Endothelial cell of umbilical vein (primary cell): ENCODE data around the gene AP1M1.

Experiments used
- JUN ChIP-seq: IDR thresholded peaks from 2 replicates; pipeline ENCODE4 v1.6.1; 2011; ENCODE audit warnings: borderline replicate concordance, low read depth; ENCODE audit not compliant: insufficient read length, insufficient read depth
- POLR2A ChIP-seq: IDR thresholded peaks from 2 replicates; pipeline ENCODE4 v1.6.1; 2012; ENCODE audit warnings: low read depth, mild to moderate bottlenecking, control low read depth, low read length
- POLR2AphosphoS5 ChIP-seq: IDR thresholded peaks from 2 replicates; pipeline ENCODE4 v1.6.1; 2012; ENCODE audit warnings: low read depth, mild to moderate bottlenecking, control low read depth, low read length, moderate library complexity; ENCODE audit not compliant: insufficient read depth
- TF ChIP-seq, protein P1 (sequence below), 2 donors: IDR thresholded peaks; 1 replicate in 1 of 2; 2 replicates in 1 of 2; pipeline ENCODE4 v1.5.1; 2011; ENCODE audit warnings: low read length in 2 of 2, mild to moderate bottlenecking in 2 of 2, moderate library complexity in 2 of 2, control low read depth in 1 of 2, inconsistent platforms in 1 of 2, low read depth in 1 of 2; ENCODE audit not compliant: insufficient read depth in 1 of 2; ENCODE audit errors: extremely low read depth in 1 of 2
- TF ChIP-seq, protein P2 (sequence below): IDR thresholded peaks from 2 replicates; pipeline ENCODE4 v1.6.1; 2011; ENCODE audit not compliant: insufficient read depth, insufficient read length

DNA sequence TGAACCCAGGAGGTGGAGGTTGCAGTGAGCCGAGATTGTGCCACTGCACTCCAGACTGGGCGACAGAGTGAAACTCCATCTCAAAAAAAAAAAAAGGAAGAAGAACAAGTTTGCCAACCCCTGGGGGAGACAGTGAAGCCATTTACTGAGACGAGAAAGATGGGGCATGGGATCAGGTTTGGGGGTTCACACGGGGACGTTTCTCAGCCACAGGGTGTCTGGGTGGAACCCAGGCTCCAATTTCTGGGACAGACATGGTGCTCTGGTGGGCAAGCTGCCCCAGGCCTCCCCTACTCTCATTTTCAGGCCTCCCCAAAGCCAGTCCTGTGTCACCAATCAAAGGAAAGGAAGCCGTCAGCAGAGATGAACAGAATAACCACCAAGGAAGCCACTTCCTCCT, 40.8 kb upstream of the AP1M1 start:
- TF ChIP-seq, protein P1, sequence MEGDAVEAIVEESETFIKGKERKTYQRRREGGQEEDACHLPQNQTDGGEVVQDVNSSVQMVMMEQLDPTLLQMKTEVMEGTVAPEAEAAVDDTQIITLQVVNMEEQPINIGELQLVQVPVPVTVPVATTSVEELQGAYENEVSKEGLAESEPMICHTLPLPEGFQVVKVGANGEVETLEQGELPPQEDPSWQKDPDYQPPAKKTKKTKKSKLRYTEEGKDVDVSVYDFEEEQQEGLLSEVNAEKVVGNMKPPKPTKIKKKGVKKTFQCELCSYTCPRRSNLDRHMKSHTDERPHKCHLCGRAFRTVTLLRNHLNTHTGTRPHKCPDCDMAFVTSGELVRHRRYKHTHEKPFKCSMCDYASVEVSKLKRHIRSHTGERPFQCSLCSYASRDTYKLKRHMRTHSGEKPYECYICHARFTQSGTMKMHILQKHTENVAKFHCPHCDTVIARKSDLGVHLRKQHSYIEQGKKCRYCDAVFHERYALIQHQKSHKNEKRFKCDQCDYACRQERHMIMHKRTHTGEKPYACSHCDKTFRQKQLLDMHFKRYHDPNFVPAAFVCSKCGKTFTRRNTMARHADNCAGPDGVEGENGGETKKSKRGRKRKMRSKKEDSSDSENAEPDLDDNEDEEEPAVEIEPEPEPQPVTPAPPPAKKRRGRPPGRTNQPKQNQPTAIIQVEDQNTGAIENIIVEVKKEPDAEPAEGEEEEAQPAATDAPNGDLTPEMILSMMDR (IDR thresholded peaks at IDR 0.05; ENCODE audit: extremely low read depth in 1 of 2, insufficient read depth in 1 of 2, low read depth in 1 of 2, low read length in 2 of 2): no peak
- TF ChIP-seq JUN (no peak), POLR2AphosphoS5 (no peak), POLR2A (no peak)
- TF ChIP-seq, protein P2, sequence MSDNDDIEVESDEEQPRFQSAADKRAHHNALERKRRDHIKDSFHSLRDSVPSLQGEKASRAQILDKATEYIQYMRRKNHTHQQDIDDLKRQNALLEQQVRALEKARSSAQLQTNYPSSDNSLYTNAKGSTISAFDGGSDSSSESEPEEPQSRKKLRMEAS: no peak
